GM12864 (cell line): ENCODE results near the gene CTTNBP2.

Experiments used
- DNase-seq: peaks from one replicate; pipeline ENCODE4 v3.0.0-alpha.2; 2011; ENCODE audit warnings: low read depth
- H3K4me3 ChIP-seq: 2 replicates; pipeline ENCODE4 v1.5.1; 2011; ENCODE audit warnings: mild to moderate bottlenecking, low read depth, low read length, control low read depth
- CTCF ChIP-seq: IDR thresholded peaks from 2 replicates; pipeline ENCODE4 v1.5.1; 2011; ENCODE audit warnings: low read depth, mild to moderate bottlenecking, moderate library complexity, low read length, control low read depth, inconsistent platforms; ENCODE audit errors: missing control alignments

The CTTNBP2 gene

GRCh38 chr7:117685795-117686194, 187.4 kb downstream of the CTTNBP2 start:
- DNase-seq = no peak
- TF ChIP-seq CTCF = no peak
- no peak overlapping the region for H3K4me3 ChIP-seq

GRCh38 chr7:117683430-117684175, 189.6 kb downstream of the CTTNBP2 start:
- no peak overlapping the region for H3K4me3 ChIP-seq
- no peak for TF ChIP-seq CTCF
- DNase-seq = no peak

- no peak overlapping the region for H3K4me3 ChIP-seq
- TF ChIP-seq CTCF = no peak
- no peak for DNase-seq
Measured at GRCh38 chr7:117682681-117683385, 190.4 kb downstream of the CTTNBP2 start.

GRCh38 chr7:117679120-117679519, 194.1 kb downstream of the CTTNBP2 start:
- no peak for TF ChIP-seq CTCF
- no peak for DNase-seq

GRCh38 chr7:117675497-117676435, 197.5 kb downstream of the CTTNBP2 start:
- no peak for DNase-seq
- no peak for TF ChIP-seq CTCF
- H3K4me3 ChIP-seq = no peak overlapping the region

More at GRCh38 chr7:117679120-117679519, 194.1 kb downstream of the CTTNBP2 start:
- no peak overlapping the region for H3K4me3 ChIP-seq

- no peak for DNase-seq
- no peak for TF ChIP-seq CTCF
Measured at GRCh38 chr7:117674617-117675016, 198.6 kb downstream of the CTTNBP2 start.

More at GRCh38 chr7:117674617-117675016, 198.6 kb downstream of the CTTNBP2 start:
- H3K4me3 ChIP-seq = no peak overlapping the region
